Keratinocyte (primary cell): Measurements from ENCODE around the gene LMBR1L. TPM values are rescaled to one million over a fixed set of nuclear protein-coding genes. Genes with fewer than 3 reads are reported as not detected.

Experiments
- DNase-seq: peaks from one replicate; pipeline ENCODE4 v3.0.0-alpha.2; 2011; ENCODE audit warnings: low read depth, missing footprints, low spot score
- FAIRE-seq: peaks from 2 replicates; lab custom pipeline; 2011; peaks lifted over from hg19 to GRCh38; lab: Jason Lieb, UNC
- H2AFZ ChIP-seq: 2 replicates; pipeline ENCODE4 v1.6.0; 2012; ENCODE audit warnings: low read length, control low read depth, inconsistent platforms; ENCODE audit not compliant: control insufficient read depth
- H3K27ac ChIP-seq: 2 replicates; pipeline ENCODE4 v1.5.1; 2011; ENCODE audit warnings: low read length; ENCODE audit not compliant: control insufficient read depth, insufficient read depth
- H3K27me3 ChIP-seq: 3 replicates; pipeline ENCODE4 v1.6.0; 2011; ENCODE audit warnings: low read length; ENCODE audit not compliant: control insufficient read depth, insufficient read depth; ENCODE audit errors: extremely low read depth
- H3K36me3 ChIP-seq, 2 experiments: 2 replicates in 1 of 2; 3 replicates in 1 of 2; pipeline ENCODE4 v1.5.1; 2011; ENCODE audit warnings: low read length in 2 of 2, mild to moderate bottlenecking in 1 of 2; ENCODE audit not compliant: control insufficient read depth in 2 of 2, insufficient read depth in 2 of 2; ENCODE audit errors: extremely low read depth in 1 of 2
- H3K4me1 ChIP-seq: 3 replicates; pipeline ENCODE4 v1.5.1; 2011; ENCODE audit warnings: low read length; ENCODE audit not compliant: control insufficient read depth, insufficient read depth; ENCODE audit errors: extremely low read depth
- H3K4me2 ChIP-seq: 3 replicates; pipeline ENCODE4 v1.6.0; 2011; ENCODE audit warnings: low read depth, low read length; ENCODE audit not compliant: control insufficient read depth, insufficient read depth; ENCODE audit errors: extremely low read depth
- H3K4me3 ChIP-seq, 3 experiments: fragments of 200-600 bp in 1 of 3; sonication (generic) in 1 of 3; 2 replicates in 2 of 3; 3 replicates in 1 of 3; pipeline ENCODE4 v1.5.1; 2011 to 2016; ENCODE audit warnings: low read length in 3 of 3, mild to moderate bottlenecking in 3 of 3, control low read depth in 2 of 3, inconsistent platforms in 1 of 3, low read depth in 1 of 3, mixed read lengths in 1 of 3, mixed run types in 1 of 3, moderate library complexity in 1 of 3; ENCODE audit not compliant: control insufficient read depth in 2 of 3, insufficient read depth in 2 of 3; ENCODE audit errors: extremely low read depth in 1 of 3
- H3K79me2 ChIP-seq: 2 replicates; pipeline ENCODE4 v1.6.0; 2012; ENCODE audit warnings: low read length; ENCODE audit not compliant: control insufficient read depth, insufficient read depth
- H3K9ac ChIP-seq: 3 replicates; pipeline ENCODE4 v1.6.0; 2011; ENCODE audit warnings: low read length; ENCODE audit not compliant: control insufficient read depth, insufficient read depth; ENCODE audit errors: extremely low read depth
- H3K9me1 ChIP-seq: 3 replicates; pipeline ENCODE4 v1.6.0; 2011; ENCODE audit warnings: low read length; ENCODE audit not compliant: control insufficient read depth, insufficient read depth; ENCODE audit errors: extremely low read depth
- H3K9me3 ChIP-seq: 2 replicates; pipeline ENCODE4 v1.5.1; 2012; ENCODE audit warnings: low read depth, low read length; ENCODE audit not compliant: control insufficient read depth
- H4K20me1 ChIP-seq: 3 replicates; pipeline ENCODE4 v1.6.0; 2011; ENCODE audit warnings: low read length; ENCODE audit not compliant: control insufficient read depth, insufficient read depth; ENCODE audit errors: extremely low read depth
- CTCF ChIP-seq, 3 experiments: IDR thresholded peaks in 1 of 3; conservative IDR thresholded peaks in 1 of 3; optimal IDR thresholded peaks in 1 of 3; 2 replicates in 2 of 3; 3 replicates in 1 of 3; pipeline versions ENCODE3 to v1.5.1; 2011; ENCODE audit warnings: low read length in 3 of 3, mild to moderate bottlenecking in 3 of 3, moderate library complexity in 2 of 3, control low read depth in 1 of 3, inconsistent platforms in 1 of 3; ENCODE audit not compliant: insufficient read depth in 2 of 3; ENCODE audit errors: extremely low read depth in 1 of 3
- EZH2 ChIP-seq: IDR thresholded peaks from one replicate; pipeline ENCODE4 v1.6.1; 2012; ENCODE audit warnings: inconsistent platforms, mild to moderate bottlenecking, low read length, moderate library complexity
- dilution Hi-C: fragments of 300-500 bp; cut with MboI; formaldehyde crosslinking; loops from one replicate; pipeline ENCODE4 v1.7.0; 2020; ENCODE audit warnings: low sequenced_read_pairs; ENCODE audit not compliant: extremely low pct_ligation_motif_present
- polyA plus RNA-seq, 5 experiments: library from polyadenylated mRNA; depleted of rRNA in 3 of 5; stranded (reverse) in 3 of 5; stranded (forward) in 1 of 5; unstranded in 1 of 5; fragments of >200 nt; gene quantifications; 1 replicate in 1 of 5; 2 replicates in 3 of 5; 3 replicates in 1 of 5; pipeline versions ENCODE4 v1.2.1 to v1.2.3, GENCODE V29; 2011 to 2012; ENCODE audit warnings: missing spikeins in 2 of 5, low read depth in 1 of 5, low replicate concordance in 1 of 5

The LMBR1L gene
- polyA plus RNA-seq, 1 donor (not counting 4 experiments of a cell fraction or from before 2014, with no cell fraction given) = 30.1 TPM

- no peak overlapping the region for H3K27ac ChIP-seq
- H3K4me3 ChIP-seq = peak overlapping the region; percentile 63 to 82 (median 81)
- H4K20me1 ChIP-seq = no peaks in the 10 kb centered on the region
- no peaks in the 10 kb centered on the region for H3K36me3 ChIP-seq
- H2AFZ ChIP-seq = peak overlapping the region; percentile 87
- FAIRE-seq = no peak
- H3K9ac ChIP-seq = peak overlapping the region; percentile 74
- H3K27me3 ChIP-seq = no peaks in the 10 kb centered on the region
- peaks cover 8% of the 10 kb centered on the region for H3K4me1 ChIP-seq
- TF ChIP-seq EZH2 (no peak), CTCF (optimal IDR thresholded peaks at IDR 0.05 in 1 of 3, IDR thresholded peaks at IDR 0.05 in 1 of 3, conservative IDR thresholded peaks at IDR 0.05 in 1 of 3; ENCODE audit: extremely low read depth in 1 of 3, insufficient read depth in 2 of 3, low read length in 3 of 3) (no peak)
- no peaks in the 10 kb centered on the region for H3K79me2 ChIP-seq
- H3K4me2 ChIP-seq = peak overlapping the region; percentile 85
- DNase-seq = no peak
- dilution Hi-C loops = no loop called here
- H3K9me3 ChIP-seq = no peaks in the 10 kb centered on the region
- no peaks in the 10 kb centered on the region for H3K9me1 ChIP-seq
These were observed 41.7 kb downstream of the LMBR1L start for GRCh38 chr12:49068879-49069506.

DNA sequence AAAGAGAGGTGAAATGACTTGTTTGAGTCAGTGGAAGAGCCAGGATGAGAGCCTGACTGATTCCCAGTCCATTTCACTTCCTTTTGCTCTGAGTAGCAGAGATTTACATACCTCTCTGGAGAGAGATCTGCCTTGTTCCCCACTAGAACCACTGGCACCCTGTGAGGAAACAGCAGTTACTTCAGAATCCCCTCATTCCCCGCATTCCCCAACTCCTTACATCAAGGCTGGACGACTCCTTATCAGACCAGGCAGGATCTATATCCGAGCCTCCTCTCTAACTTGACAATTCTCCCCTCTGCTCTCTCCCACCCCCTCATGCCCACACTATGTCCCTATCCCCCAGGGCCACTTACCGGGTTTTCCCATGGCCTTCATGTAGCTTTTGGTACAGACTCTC lies 44.5 kb downstream of the LMBR1L start:
- Histone ChIP-seq H3K27me3 (no peaks in the 10 kb centered on the region), H3K79me2 (peaks cover 2% of the 10 kb centered on the region), H3K36me3 (no peaks in the 10 kb centered on the region), H3K4me2 (no peak overlapping the region), H3K4me3 (no peak overlapping the region), H4K20me1 (no peaks in the 10 kb centered on the region), H2AFZ (no peak overlapping the region), H3K9me3 (no peaks in the 10 kb centered on the region), H3K9ac (no peak overlapping the region), H3K4me1 (peaks cover 8% of the 10 kb centered on the region), H3K27ac (no peak overlapping the region), H3K9me1 (no peaks in the 10 kb centered on the region)
- no peak for TF ChIP-seq EZH2
- no peak for TF ChIP-seq CTCF (optimal IDR thresholded peaks at IDR 0.05 in 1 of 3, IDR thresholded peaks at IDR 0.05 in 1 of 3, conservative IDR thresholded peaks at IDR 0.05 in 1 of 3; ENCODE audit: extremely low read depth in 1 of 3, insufficient read depth in 2 of 3, low read length in 3 of 3)
- FAIRE-seq (no peak), DNase-seq (no peak)
- dilution Hi-C loops = no loop called here
